ENCODE data around the gene THOC6. TPM values are rescaled to one million over a fixed set of nuclear protein-coding genes. Genes with fewer than 3 reads are reported as not detected.
A peak's percentile ranks its signal among the peaks of the same experiment; 100 is the strongest.

The THOC6 gene
- total RNA-seq, 2 donors from 2014 or later: 22.9 to 28.0 TPM

DNA sequence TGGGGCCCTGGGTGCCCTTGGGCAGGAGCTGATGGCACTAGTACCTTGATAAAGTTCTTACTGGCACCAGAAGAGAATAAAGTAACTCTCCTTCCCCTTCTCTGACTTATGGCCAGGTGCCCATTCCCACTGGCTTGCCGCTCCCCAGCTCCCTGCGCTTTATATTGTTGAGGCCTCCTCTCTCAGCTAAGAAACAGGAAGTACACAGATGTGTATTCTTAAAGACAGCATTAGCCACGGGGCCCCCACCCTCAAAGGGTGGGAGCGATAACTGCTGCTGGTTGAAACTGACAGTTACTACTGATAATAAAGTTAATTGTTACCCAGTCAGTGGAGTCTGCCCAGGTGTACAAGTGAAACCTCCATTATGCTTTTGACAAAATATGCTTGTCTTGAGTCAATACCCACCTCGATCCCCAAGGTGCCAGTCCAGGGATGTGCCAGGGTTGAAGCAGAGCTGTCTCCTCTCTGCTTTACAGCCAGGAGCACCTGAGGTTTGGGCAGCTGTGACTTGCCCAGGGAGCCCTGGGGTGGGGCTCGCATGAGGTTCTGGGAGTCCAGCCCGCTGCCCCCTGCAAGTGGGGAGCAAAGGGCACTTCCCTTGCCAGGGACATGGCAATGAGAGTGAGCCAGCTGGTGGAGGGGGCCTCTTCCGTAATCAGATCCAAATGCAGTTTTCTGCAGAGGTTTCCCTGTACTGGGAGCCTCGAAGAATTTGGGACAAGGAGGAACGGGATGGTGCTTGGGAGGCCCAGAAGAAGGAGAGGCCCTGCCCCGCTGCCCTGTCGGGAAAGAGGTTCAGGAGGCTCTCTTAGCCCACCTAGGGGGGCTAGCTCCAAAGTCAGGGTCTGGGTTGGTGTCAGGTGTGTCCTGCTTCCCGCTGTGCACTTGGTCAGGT lies 16.5 kb upstream of the THOC6 start:
- TF ChIP-seq, protein P1, sequence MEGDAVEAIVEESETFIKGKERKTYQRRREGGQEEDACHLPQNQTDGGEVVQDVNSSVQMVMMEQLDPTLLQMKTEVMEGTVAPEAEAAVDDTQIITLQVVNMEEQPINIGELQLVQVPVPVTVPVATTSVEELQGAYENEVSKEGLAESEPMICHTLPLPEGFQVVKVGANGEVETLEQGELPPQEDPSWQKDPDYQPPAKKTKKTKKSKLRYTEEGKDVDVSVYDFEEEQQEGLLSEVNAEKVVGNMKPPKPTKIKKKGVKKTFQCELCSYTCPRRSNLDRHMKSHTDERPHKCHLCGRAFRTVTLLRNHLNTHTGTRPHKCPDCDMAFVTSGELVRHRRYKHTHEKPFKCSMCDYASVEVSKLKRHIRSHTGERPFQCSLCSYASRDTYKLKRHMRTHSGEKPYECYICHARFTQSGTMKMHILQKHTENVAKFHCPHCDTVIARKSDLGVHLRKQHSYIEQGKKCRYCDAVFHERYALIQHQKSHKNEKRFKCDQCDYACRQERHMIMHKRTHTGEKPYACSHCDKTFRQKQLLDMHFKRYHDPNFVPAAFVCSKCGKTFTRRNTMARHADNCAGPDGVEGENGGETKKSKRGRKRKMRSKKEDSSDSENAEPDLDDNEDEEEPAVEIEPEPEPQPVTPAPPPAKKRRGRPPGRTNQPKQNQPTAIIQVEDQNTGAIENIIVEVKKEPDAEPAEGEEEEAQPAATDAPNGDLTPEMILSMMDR (IDR thresholded peaks at IDR 0.05): no peak
- no peak for TF ChIP-seq POLR2AphosphoS5 (IDR thresholded peaks at IDR 0.05)
- TF ChIP-seq POLR2A (IDR thresholded peaks at IDR 0.05): no peak
- H3K36me3 ChIP-seq: no peaks in the 10 kb centered on the region
- H3K4me1 ChIP-seq (replicated peaks): peaks cover 7% of the 10 kb centered on the region
- H3K9me3 ChIP-seq: no peaks in the 10 kb centered on the region
- H3K4me3 ChIP-seq: no peak overlapping the region
- no peaks in the 10 kb centered on the region for H3K27me3 ChIP-seq (replicated peaks; ENCODE audit: insufficient read depth)
- 31% methylated on average over 13 of the region's 13 CpGs for WGBS
- no peak overlapping the region for H3K27ac ChIP-seq
- DNase-seq (ENCODE audit: low spot score): no peak
- intact Hi-C loops (cut with DNase I): no loop called here

GRCh38 chr16:3007957-3008689 lies 15.7 kb upstream of the THOC6 start:
- H3K36me3 ChIP-seq: no peaks in the 10 kb centered on the region
- WGBS: 33% methylated on average over 17 of the region's 17 CpGs
- H3K9me3 ChIP-seq: no peaks in the 10 kb centered on the region
- no peak for DNase-seq (ENCODE audit: low spot score)
- intact Hi-C loops (cut with DNase I): no loop called here
- H3K27me3 ChIP-seq (replicated peaks; ENCODE audit: insufficient read depth): no peaks in the 10 kb centered on the region
- TF ChIP-seq, protein P1 (IDR thresholded peaks at IDR 0.05): no peak
- TF ChIP-seq POLR2A (IDR thresholded peaks at IDR 0.05) (no peak), POLR2AphosphoS5 (IDR thresholded peaks at IDR 0.05) (no peak)
- no peak overlapping the region for H3K27ac ChIP-seq
- H3K4me1 ChIP-seq (replicated peaks): peaks cover 7% of the 10 kb centered on the region
- no peak overlapping the region for H3K4me3 ChIP-seq

DNA sequence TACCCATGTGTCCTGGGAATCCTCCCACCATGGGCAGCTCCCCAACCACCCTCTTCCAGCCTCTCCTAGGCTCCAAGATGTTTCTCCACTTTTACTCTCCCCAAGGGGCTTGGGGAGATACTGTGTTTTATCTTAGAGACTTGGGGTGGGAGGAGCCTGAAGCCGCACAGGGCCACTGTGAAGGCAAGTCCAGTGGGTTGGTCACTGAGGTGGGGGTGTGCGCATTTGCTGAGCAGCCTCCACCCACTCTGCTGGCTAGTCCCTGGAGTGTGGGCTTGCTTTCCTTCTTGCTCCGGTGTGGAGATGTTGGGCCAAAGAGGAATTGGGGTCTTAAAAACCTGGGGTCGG lies 15.2 kb upstream of the THOC6 start:
- WGBS: 73% methylated on average over 4 of the region's 4 CpGs
- DNase-seq (ENCODE audit: low spot score): no peak
- no peak for TF ChIP-seq POLR2AphosphoS5 (IDR thresholded peaks at IDR 0.05)
- TF ChIP-seq, protein P1 (IDR thresholded peaks at IDR 0.05): no peak
- TF ChIP-seq POLR2A (IDR thresholded peaks at IDR 0.05): no peak
- H3K27me3 ChIP-seq (replicated peaks; ENCODE audit: insufficient read depth): no peaks in the 10 kb centered on the region
- H3K27ac ChIP-seq: no peak overlapping the region
- no peaks in the 10 kb centered on the region for H3K9me3 ChIP-seq
- peaks cover 7% of the 10 kb centered on the region for H3K4me1 ChIP-seq (replicated peaks)
- H3K4me3 ChIP-seq: no peak overlapping the region
- H3K36me3 ChIP-seq: no peaks in the 10 kb centered on the region
- intact Hi-C loops (cut with DNase I): no loop called here

DNA sequence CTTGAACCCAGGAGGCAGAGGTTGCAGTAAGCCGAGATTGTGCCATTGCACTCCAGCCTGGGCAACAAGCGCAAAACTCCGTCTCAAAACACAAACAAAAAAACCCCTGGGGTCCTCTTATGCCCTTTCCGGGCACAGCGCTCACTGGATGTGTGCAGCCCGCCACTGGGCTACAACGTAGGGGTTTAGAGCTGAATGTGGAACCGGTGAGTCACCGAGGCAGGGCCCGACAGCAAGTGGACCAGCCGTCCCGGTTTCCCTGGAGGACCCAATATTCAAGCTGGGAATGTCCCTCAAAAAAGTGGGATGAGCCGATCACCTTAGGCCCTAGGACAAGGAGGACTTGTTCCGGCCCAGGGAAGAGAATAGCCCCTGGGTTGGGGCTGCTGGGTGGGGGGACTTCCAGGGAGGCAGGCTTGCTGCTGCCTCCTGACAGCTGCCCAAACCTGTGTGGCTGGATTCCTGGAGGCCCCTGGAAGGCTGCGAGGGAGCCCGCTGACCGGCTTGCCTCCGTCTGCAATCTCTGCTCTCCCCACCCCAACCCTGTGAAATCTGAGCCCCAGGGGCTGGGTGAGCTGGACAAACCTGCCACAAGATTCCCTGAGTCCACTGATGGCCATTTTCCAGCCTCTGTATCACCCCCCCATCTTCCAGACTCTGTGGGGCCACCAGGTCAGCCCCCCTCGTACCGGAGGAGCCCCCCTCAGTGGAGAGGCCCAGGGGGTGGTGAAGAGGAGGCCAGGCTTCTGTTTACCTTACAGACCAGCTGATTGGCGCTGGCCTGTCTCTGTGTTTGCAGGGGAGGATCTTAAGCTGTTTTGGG lies 14.1 kb upstream of the THOC6 start:
- Histone ChIP-seq H3K4me1 (replicated peaks) (peaks cover 7% of the 10 kb centered on the region), H3K27me3 (replicated peaks; ENCODE audit: insufficient read depth) (no peaks in the 10 kb centered on the region), H3K27ac (peak overlapping the region; percentile 52 to 57), H3K36me3 (no peaks in the 10 kb centered on the region), H3K9me3 (no peaks in the 10 kb centered on the region), H3K4me3 (no peak overlapping the region)
- TF ChIP-seq POLR2AphosphoS5 (IDR thresholded peaks at IDR 0.05) (peak; percentile 56), POLR2A (IDR thresholded peaks at IDR 0.05) (no peak)
- 43% methylated on average over 21 of the region's 21 CpGs for WGBS
- intact Hi-C loops (cut with DNase I): no loop called here
- DNase-seq (ENCODE audit: low spot score): peak; percentile 81

DNA sequence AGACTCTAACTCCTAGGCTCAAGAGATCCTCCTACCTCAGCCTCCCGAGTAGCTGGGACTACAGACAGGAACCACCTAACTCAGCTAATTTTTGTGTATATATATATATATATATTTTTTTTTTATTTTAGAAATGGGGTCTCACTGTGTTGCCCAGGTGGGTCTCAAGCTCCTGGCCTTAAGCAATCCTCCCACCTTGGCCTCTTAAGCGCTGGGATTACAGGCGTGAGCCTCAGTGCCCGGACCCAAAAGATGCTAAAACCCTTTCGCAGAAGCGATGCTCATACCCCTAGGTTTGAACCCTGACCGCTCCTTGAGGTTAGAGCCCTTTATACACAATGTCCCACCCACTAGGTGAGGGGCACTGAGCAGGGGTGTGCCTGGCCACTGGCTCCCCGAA lies 13.3 kb upstream of the THOC6 start:
- DNase-seq (ENCODE audit: low spot score): no peak
- no peaks in the 10 kb centered on the region for H3K27me3 ChIP-seq (replicated peaks; ENCODE audit: insufficient read depth)
- no peak for TF ChIP-seq POLR2AphosphoS5 (IDR thresholded peaks at IDR 0.05)
- H3K4me3 ChIP-seq: no peak overlapping the region
- H3K36me3 ChIP-seq: no peaks in the 10 kb centered on the region
- no peaks in the 10 kb centered on the region for H3K9me3 ChIP-seq
- peak overlapping the region; percentile 52 to 57 for H3K27ac ChIP-seq
- WGBS: 93% methylated on average over 8 of the region's 8 CpGs
- peaks cover 7% of the 10 kb centered on the region for H3K4me1 ChIP-seq (replicated peaks)
- intact Hi-C loops (cut with DNase I): no loop called here
